ENCODE measurements around the gene DPF3.

DPF3 gene

GRCh38 chr14:72610096-72610830 lies 283.6 kb downstream of the DPF3 start:
- no peak for DNase-seq

DNA sequence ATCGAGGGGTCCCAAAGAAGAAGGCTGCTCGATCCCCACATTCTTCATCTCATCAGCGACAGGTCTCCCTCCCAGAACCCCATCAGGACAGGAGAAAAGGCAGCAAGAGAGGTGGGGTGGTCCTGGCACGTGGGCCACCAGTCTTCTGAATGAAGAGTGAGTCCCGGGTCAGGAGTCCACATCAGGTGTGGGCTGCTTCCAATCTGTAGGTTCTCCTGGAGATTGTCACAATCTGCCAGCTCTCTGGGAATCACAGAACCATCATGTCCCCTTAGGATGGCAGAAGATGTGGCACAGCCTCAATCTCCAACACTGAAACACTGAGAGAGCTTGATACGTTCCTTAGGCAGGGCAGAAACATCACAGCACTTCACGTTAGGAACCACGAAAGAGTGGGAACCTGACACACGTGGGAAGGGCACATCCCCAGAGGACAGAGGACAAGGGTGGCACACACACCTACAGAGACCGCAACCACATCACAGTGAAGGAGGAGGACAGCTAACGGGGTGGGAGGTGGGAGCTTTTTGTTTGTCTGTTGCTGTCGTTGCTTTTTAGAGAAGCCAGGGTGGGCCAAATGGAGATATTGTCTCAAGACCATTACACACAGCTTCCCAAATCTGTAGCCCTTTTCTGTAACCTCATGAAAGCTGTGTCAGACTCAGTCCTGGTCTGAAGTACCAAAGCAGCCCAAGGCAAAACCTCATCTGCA lies 284.5 kb downstream of the DPF3 start:
- DNase-seq, result no peak

DNA sequence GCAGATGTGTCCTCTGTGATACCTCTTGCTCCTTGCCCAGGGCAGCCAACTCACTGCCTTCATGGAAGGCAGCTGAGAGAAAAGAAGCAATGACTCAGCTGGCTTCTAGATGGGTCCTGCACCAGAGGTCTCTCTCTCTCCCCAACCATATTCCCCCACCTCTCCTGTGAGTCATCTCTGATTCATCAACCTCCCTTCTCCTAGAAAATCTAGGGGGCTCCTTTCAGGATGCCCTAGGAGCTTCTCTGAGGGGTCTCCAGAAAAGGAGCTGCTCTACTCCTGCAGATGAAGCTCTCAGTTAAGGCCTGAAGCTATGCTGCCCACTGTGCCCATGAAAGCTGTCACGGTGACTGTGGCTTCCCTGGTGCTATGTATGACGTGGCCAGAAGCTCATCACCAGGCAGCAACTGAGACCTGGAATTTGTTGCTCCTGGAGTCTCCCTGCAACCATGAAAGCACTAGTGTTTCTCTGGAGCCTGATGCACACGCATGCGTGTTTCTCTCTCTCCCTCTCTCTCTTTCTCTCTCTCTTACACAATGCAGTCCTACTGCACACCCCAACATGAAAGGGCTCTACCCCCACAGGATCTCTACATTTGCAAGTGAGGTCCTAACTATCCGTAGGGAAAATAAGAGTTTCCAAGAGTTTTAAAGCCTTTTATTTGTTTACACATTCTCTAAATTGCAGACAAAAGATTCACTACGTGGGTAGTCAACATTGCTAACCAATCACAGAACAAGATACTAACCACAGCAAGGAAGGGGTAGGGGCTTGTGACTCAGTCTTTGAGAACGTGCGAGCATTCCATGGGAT lies 285.3 kb downstream of the DPF3 start:
- DNase-seq, result no peak

DNA sequence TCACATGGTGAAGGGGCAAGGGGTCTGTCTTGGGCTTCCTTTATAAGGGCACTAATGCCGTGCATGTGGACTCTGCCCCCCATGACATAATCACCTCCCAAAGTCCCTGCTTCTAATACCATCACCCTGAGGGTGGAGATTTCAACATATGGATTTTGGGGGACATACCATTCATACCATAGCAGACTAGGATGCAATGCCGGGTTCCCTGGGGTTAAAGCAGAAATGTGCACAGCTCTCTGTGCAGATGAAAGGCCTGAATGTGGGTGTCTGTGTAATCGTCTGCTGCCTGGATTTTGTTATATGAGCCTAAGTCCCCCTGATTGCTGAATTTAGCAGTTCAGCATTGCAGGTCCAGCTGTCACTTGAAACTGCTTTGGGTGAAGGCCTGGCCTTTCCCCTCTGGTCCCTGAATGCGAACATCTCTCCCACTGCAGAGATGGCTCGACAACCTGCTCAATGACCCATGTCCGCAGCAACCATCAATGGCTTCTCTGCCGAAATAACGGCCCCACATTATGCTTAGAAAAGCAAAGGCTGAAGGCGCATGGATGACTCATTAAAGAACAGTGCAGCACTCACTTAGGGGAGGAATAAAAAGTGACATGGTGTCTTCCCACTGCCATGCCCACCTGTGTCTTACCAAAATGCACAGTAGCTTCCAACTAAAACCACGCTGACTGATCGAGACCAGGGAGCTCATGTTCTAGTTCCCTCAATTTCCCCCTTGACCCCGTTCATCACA lies 286.3 kb downstream of the DPF3 start:
- no peak for DNase-seq

DNA sequence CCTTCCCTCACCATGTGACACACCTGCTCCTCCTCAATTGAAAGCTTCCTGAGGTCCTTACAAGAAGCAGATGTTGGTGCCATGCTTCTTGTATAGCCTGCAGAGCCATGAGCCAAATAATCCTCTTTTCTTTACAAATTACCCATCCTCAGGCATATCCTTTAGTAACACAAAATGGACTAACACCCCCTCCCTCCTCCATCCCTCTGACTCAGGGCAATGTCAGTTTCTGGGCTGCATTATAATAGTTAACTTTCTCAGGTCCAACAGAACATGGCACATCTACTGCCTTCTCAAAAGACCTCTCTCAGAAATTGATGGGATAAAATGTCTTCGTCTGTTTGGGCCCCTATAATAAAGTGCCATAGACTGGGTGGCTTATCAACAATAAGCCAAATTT lies 287.0 kb downstream of the DPF3 start:
- DNase-seq, result no peak

DNA sequence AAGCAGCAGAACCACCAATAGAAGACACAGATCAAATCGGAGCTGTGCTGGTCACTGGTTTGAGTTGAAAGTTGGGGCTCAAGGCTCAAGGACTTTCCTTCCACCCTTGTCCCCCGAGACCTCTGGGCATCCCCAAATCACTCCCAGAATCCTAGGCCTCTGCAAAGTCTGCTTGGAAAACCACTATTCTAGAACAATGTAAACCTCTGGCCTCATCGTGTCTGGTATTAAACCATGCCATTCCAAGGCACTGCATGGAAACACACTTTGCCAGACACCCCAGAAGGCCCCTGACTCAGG lies 288.0 kb downstream of the DPF3 start:
- DNase-seq, result no peak

DNA sequence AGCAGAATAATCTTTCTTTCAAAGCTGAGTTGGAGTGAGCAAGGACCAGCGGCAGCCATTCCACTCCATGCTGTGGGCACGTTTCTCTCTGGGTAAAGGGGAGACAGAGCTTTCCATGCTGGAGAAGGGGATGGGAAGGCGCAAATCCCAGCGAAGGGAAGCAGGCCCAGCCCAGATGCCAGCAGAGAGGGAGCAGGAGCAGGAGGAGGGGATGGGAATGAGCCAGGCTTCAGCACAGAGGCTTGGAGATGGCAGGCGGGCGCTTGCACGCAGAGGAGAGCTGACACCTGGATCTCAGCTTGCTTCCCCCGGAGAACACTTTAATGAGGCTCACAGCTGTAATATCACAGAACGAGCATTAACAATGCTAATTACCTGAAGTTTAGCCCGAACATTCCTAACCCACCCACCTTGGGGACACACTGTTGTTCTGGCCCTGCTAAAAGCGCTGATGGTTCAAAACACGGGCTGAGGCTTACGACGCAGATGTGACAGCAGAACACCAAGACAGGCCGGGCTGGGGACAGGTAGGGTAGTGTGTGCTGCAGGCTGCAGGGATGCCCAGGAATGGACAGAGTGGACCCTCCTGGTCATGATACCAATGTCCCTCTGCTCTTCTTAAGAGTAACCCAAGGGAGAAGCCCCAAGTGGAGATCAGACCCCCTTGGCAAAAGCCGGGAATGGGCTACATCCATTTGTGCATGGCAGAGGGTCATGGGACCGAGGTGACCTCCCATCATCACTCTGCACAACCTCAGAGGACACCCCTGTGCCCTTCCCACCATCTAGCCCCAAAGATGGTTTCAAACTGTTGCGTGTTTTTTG lies 288.6 kb downstream of the DPF3 start:
- DNase-seq, result no peak

DNA sequence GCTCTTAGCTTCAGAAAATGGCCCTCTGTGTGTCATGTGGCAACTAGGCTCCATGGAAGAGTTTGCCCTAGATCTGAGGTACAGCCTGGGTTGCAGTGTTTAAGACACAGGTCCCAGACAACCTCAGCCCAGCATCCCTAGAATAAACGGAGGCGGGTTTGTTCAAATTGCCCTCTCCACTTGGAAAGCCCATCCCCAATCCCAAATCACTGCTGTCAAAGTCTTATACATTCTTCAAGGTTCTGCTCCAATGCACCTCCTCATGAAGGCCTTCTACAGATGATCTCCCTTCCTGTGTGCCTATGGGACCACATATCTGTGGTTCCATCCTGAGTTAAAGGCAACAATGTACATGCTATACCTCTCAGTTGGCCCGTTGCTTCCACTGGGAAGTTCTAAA lies 289.8 kb downstream of the DPF3 start:
- no peak for DNase-seq

GRCh38 chr14:72603639-72604038 lies 290.3 kb downstream of the DPF3 start:
- DNase-seq, result no peak

- DNase-seq, result no peak
Measured at GRCh38 chr14:72600551-72601330, 293.2 kb downstream of the DPF3 start.

DNA sequence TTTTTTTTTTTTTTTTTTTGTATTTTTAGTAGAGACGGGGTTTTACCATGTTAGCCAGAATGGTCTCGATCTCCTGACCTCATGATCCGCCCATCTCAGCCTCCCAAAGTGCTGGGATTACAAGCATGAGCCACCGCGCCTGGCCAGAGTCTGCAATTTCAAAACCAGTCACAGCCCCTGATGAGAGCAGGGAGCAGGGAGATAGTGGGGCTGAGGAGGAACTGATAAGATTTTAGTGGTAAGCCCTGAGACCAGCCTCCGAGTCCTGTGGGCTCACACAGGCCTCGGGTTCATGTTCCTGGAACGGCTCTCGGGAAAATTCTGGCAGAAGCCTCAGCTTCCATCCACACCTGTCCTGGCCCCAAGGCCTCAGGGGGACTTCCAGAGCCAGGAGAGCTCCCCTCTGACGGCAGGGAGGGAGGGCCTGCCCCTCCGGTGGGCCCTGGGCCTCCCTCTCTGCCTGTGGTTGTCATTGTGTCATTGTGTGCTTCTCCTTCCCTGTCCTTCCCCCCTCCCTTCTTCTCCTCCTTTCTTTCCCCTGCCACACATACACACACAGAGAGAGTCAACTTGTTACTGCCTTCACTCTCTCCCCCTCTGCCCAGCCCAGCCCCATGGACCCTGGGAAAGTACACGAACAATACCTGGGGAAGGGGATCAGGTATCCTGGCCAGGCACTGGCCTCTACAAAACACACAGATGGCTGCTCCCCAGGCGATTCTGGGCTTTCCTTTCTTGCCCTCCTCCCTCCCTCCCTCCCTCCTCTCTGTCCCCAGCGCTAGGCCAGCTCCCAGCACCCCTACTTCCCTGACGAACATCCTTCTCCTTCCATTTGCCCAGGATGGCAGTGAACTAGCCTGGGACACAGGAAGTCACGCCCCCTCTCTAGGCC lies 294.1 kb downstream of the DPF3 start:
- DNase-seq, result no peak

DNA sequence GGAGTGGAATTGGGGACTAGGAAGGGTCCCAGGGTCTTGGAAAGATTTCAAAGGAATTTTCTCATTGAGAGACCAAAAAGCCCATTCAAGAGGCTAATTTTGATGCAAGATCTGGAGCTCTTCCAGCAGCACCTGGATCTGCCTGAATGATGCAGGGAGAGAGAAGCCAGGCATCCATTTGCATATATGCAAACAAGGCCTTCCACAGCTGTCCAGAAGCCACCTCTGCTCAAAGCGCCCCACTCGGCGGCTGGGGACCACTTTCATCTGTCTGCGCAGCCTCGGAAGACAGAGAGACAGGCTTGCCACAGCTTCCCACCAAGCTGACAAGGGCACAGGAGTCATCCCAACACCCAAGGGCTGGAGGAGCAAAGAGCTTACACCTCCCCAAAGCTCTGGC lies 295.6 kb downstream of the DPF3 start:
- no peak for DNase-seq

- no peak for DNase-seq
Measured at GRCh38 chr14:72597252-72598233, 296.4 kb downstream of the DPF3 start.

DNA sequence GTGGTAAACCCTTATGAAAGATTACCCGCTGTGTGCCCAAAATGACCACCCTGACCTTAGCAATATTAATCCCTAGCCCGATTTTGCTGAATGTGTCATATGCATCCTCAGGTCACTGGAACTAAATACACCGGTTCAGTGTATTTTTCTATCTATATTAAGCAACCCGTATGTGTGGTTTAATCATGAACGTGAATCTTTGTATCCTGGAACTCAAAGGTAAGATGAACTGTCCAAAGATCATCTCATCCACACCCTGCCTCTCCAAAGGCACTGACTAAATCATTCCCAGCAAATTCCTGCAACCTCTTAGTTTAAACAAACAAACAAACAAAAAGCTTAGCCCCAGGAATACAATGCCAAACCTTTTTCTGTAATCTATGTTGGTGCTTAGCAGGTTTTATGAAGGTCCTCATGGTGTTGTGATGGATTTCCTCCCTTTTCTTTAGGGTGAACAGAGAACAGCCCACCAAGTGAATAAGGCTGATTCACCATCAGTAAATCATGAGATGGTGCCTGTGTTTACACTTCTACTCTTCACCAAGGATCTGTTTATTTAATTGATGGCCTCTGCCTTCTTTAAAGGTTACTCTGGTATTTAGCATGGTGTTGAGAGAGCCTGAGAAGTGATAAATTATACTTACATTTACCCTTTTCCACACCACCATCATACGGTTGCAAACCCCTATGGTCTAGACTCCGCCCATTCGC lies 298.6 kb downstream of the DPF3 start:
- DNase-seq, result no peak

- DNase-seq, result no peak
Measured at GRCh38 chr14:72594099-72594901, 299.6 kb downstream of the DPF3 start.

DNA sequence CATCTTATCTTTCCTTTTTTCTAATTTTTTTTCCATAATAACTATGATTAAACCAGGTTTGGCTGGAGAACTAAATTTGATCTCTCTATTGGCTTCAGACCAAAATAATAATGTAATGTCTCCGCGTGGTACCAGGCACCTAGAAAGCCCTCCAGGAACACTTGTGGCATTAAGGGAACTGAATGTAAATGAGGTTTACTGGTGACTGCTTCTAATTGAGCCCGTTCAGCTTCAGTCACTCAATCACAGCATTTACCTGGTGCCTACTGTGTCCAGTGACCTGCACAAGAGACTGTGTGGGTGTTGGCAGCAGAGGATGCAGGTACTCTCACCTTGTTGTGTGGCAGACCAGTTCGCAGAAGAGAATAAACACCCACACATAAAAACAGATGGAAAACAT lies 302.5 kb downstream of the DPF3 start:
- no peak for DNase-seq

GRCh38 chr14:72590577-72590976 lies 303.3 kb downstream of the DPF3 start:
- DNase-seq, result no peak

- DNase-seq, result no peak
Measured at GRCh38 chr14:72589652-72590051, 304.2 kb downstream of the DPF3 start.

Measured in NCI-H1694 treated with DMSO at 0.1 percent for 48 hours (cell line).